ENCODE measurements around the gene POU4F1.

The POU4F1 gene

DNA sequence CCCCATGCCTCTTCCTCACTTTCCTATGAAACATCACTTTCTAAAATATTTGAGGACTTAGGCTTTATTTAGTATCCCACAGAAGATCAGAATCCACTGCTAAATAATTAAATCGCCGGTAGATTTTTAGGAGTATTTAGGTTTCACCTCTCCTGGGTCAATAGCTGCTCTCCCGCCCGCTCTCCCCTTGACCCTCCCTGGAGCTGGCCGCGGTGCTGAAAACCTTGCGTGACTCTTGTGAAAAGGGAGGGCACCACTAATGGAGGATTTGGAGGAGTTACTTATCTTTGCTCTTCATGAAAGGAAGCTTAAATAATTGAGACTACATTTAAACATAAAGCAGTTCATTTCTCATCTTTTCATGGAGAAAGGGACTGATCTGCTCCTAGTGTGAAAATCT, 14.1 kb downstream of the POU4F1 start:
- DNase-seq: no peak

DNA sequence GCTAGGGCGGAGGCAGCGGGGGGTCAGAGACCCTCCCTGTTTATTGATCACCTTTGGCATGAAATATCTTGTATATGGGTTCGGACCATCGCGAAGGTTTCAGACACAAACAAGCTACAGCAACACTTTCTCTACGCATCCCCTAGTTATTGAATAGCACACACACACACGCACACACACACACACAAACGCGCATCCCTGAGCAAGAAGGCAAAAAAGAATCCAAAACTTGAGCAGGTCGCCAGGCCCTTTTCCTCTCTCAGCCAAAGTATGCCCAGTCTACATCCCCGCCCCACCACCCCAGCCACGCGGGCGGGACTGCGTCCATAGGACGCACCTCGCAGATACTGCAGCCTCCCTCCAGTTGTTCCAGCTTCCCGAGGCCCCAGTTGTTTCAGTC, 16.0 kb downstream of the POU4F1 start:
- no peak for DNase-seq

- DNase-seq: no peak
Observed at GRCh38 chr13:78586706-78587105, 16.6 kb downstream of the POU4F1 start.

DNA sequence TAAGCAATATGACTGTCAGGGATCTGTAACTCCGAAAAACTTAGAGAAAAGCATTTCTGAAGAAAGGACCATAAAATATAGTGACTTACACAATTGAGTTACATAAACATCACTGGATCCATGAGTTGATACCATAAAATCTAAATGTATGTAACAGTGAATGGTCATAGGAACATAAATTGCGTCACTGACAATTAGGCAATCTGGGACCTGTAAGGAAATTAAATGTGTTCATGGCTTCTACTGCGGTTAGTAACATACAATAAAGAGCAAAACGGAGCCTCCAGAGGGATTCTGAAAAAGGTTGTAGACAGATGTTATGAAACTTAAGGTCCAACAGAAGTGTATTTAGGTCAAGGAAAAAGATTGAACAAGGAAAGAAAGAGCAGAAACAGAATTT, 27.1 kb downstream of the POU4F1 start:
- DNase-seq: no peak

DNA sequence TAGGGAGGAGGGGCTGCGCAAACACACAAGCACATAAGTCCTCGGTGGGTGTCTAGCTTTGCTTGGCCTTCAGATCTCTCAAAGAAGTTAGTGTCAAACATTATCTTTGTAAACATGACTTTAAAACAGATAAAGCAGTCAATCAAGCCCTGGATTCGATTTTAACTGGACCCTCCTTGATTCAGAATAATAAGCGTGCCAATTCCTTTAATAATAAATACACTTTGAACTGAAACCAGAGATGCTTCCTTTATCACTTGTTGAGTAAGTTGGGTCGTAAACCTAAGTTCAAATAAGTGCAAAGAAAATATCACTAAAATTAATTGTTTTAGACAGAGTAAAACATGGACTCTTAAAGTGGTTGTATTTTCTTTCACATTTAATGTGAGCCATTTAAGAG, 30.9 kb downstream of the POU4F1 start:
- no peak for DNase-seq

- DNase-seq: no peak
Observed at GRCh38 chr13:78569029-78569428, 34.3 kb downstream of the POU4F1 start.

DNA sequence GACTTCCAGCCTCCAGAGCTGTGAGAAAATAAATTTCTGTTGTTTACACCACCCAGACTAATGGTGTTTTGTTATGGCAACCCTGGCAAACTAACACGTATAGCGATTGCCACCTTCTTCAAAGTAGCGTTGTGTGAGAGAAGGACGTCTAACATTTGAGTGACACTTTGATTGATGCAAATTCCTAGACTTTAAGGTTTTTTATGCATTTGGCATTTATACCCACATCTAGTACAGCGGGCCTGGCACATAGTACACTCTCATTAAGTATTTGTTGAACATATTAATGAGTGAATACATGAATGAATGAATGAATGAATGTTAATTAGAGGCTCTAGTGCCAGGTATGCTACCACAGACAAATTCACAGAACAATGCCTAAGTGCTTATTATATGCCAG, 36.7 kb downstream of the POU4F1 start:
- no peak for DNase-seq

DNA sequence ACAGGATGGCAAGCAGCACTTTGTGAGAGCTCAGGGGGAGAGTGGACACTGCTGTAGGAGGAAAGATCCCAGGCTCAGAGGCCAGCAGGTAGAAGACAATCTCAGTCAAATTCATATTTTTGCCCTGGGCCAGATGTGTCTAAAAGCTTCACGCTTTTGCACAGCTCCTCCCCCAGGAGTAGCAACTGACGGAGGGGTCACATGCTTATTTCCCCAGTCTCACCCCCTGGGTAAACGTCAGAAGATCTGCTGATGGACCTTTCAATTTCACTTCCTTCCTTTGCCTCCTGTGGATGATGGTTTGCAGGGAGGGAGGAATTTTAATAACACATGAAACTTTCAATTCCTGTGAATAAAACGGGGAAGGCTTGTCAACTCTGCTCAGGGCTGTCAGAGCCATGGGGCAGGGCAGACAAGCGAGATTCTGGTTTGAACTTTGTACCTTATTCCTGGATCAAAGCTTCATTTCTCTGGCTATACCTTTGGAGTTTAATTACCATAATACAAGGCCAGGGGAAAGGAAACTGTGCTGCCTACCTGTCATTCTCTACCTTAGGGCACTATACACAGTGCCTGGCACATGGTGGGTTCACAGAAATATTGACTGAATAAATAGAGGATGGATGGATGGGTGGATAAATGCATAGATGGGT, 41.0 kb downstream of the POU4F1 start:
- DNase-seq: no peak

All from NCI-H1694 treated with DMSO at 0.1 percent for 48 hours (cell line).